ENCODE results near the gene UBE2Q2. TPM values are rescaled to one million over a fixed set of nuclear protein-coding genes. Genes with fewer than 3 reads are reported as not detected.

The UBE2Q2 gene
- total RNA-seq, 2 donors from 2014 or later, result 31.5 to 40.2 TPM

- Histone ChIP-seq H3K36me3 (no peaks in the 10 kb centered on the region), H3K27me3 (replicated peaks; ENCODE audit: insufficient read depth) (no peaks in the 10 kb centered on the region), H3K4me3 (no peak overlapping the region), H3K4me1 (ENCODE audit: control insufficient read depth in 1 of 2, low read depth in 2 of 2) (no peaks in the 10 kb centered on the region), H3K9me3 (no peaks in the 10 kb centered on the region), H3K27ac (no peak overlapping the region)
- ATAC-seq (ENCODE audit: insufficient number of reproducible peaks, low FRiP score, low read depth), result no peak
- no peak for DNase-seq (ENCODE audit: low spot score)
- TF ChIP-seq CTCF (IDR thresholded peaks at IDR 0.05), result no peak
These were observed 20.5 kb upstream of the UBE2Q2 start for GRCh38 chr15:75822685-75823278.

GRCh38 chr15:75823860-75824613, 19.2 kb upstream of the UBE2Q2 start:
- Histone ChIP-seq H3K4me3 (no peak overlapping the region), H3K4me1 (ENCODE audit: control insufficient read depth in 1 of 2, low read depth in 2 of 2) (no peaks in the 10 kb centered on the region), H3K27ac (no peak overlapping the region), H3K27me3 (replicated peaks; ENCODE audit: insufficient read depth) (no peaks in the 10 kb centered on the region), H3K9me3 (no peaks in the 10 kb centered on the region), H3K36me3 (no peaks in the 10 kb centered on the region)
- TF ChIP-seq CTCF (IDR thresholded peaks at IDR 0.05), result no peak
- DNase-seq (ENCODE audit: low spot score) (no peak), ATAC-seq (ENCODE audit: insufficient number of reproducible peaks, low FRiP score, low read depth) (no peak)

GRCh38 chr15:75827691-75828090, 15.6 kb upstream of the UBE2Q2 start:
- ATAC-seq (ENCODE audit: insufficient number of reproducible peaks, low FRiP score, low read depth), result no peak
- no peak for TF ChIP-seq CTCF (IDR thresholded peaks at IDR 0.05)

GRCh38 chr15:75828429-75828828, 14.8 kb upstream of the UBE2Q2 start:
- no peak for DNase-seq (ENCODE audit: low spot score)
- no peak overlapping the region for H3K4me3 ChIP-seq
- H3K9me3 ChIP-seq, result no peaks in the 10 kb centered on the region
- no peaks in the 10 kb centered on the region for H3K36me3 ChIP-seq
- no peak for TF ChIP-seq CTCF (IDR thresholded peaks at IDR 0.05)
- H3K27me3 ChIP-seq (replicated peaks; ENCODE audit: insufficient read depth), result no peaks in the 10 kb centered on the region
- no peak overlapping the region for H3K27ac ChIP-seq
- ATAC-seq (ENCODE audit: insufficient number of reproducible peaks, low FRiP score, low read depth), result no peak
- H3K4me1 ChIP-seq (ENCODE audit: control insufficient read depth in 1 of 2, low read depth in 2 of 2), result no peaks in the 10 kb centered on the region

More at GRCh38 chr15:75827691-75828090, 15.6 kb upstream of the UBE2Q2 start:
- Histone ChIP-seq H3K4me1 (ENCODE audit: control insufficient read depth in 1 of 2, low read depth in 2 of 2) (no peaks in the 10 kb centered on the region), H3K9me3 (no peaks in the 10 kb centered on the region), H3K36me3 (no peaks in the 10 kb centered on the region), H3K27me3 (replicated peaks; ENCODE audit: insufficient read depth) (no peaks in the 10 kb centered on the region), H3K4me3 (no peak overlapping the region), H3K27ac (no peak overlapping the region)
- no peak for DNase-seq (ENCODE audit: low spot score)

- DNase-seq (ENCODE audit: low spot score), result no peak
- H3K4me3 ChIP-seq, result no peak overlapping the region
- no peak for TF ChIP-seq CTCF (IDR thresholded peaks at IDR 0.05)
These were observed 12.1 kb upstream of the UBE2Q2 start for GRCh38 chr15:75830910-75831805.

More at GRCh38 chr15:75830910-75831805, 12.1 kb upstream of the UBE2Q2 start:
- Histone ChIP-seq H3K27me3 (replicated peaks; ENCODE audit: insufficient read depth) (no peaks in the 10 kb centered on the region), H3K9me3 (no peaks in the 10 kb centered on the region), H3K27ac (no peak overlapping the region), H3K36me3 (no peaks in the 10 kb centered on the region), H3K4me1 (ENCODE audit: control insufficient read depth in 1 of 2, low read depth in 2 of 2) (no peaks in the 10 kb centered on the region)
- no peak for ATAC-seq (ENCODE audit: insufficient number of reproducible peaks, low FRiP score, low read depth)

Data from thoracic aorta (tissue), 2 donors.